GM10266 (cell line): ENCODE results near the gene COL4A2.

Source experiments
- DNase-seq: peaks from one replicate; pipeline ENCODE4 v3.0.0; 2012; ENCODE audit errors: extremely low spot score
- TF ChIP-seq, protein P1 (sequence below): IDR thresholded peaks from 2 replicates; pipeline ENCODE4 v1.5.1; 2012; ENCODE audit warnings: mild to moderate bottlenecking, low read depth; ENCODE audit not compliant: control insufficient read depth, insufficient read depth; ENCODE audit errors: missing control alignments

Gene COL4A2

GRCh38 chr13:110555601-110556223, 248.6 kb downstream of the COL4A2 start:
- DNase-seq, result no peak
- TF ChIP-seq, protein P1, sequence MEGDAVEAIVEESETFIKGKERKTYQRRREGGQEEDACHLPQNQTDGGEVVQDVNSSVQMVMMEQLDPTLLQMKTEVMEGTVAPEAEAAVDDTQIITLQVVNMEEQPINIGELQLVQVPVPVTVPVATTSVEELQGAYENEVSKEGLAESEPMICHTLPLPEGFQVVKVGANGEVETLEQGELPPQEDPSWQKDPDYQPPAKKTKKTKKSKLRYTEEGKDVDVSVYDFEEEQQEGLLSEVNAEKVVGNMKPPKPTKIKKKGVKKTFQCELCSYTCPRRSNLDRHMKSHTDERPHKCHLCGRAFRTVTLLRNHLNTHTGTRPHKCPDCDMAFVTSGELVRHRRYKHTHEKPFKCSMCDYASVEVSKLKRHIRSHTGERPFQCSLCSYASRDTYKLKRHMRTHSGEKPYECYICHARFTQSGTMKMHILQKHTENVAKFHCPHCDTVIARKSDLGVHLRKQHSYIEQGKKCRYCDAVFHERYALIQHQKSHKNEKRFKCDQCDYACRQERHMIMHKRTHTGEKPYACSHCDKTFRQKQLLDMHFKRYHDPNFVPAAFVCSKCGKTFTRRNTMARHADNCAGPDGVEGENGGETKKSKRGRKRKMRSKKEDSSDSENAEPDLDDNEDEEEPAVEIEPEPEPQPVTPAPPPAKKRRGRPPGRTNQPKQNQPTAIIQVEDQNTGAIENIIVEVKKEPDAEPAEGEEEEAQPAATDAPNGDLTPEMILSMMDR, result no peak

- DNase-seq, result no peak
- TF ChIP-seq, protein P1, result no peak
Observed at GRCh38 chr13:110556224-110556606, 249.1 kb downstream of the COL4A2 start.

- DNase-seq, result no peak
- TF ChIP-seq, protein P1, result no peak
Observed at GRCh38 chr13:110557082-110557481, 250.0 kb downstream of the COL4A2 start.

- TF ChIP-seq, protein P1, result no peak
- no peak for DNase-seq
Observed at GRCh38 chr13:110557610-110558305, 250.7 kb downstream of the COL4A2 start.

DNA sequence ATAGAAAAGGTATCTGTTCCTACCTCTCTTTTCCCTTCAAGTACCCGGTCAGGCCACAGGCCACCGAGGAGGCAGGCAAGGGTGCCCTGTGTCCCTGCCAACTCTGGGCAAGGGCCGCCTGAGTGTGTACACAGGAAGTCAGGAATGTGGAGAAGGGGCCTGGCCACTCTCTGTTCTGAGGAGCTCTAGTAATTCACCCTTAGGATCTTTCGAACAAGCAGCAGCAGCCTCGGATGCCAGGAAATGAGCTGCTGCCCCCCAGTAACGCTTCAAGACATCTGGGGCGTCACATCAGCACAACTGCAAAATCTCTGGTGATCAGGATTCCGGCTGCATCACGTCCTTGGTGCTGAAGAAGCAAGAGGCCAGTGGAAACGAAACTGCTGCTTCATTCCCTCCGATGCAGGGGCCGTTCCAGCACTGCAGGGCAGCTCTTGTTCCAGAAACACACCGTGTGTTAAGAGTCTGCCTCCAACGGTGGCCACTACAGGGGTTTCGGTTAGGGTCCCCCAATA, 252.4 kb downstream of the COL4A2 start:
- DNase-seq, result no peak
- TF ChIP-seq, protein P1, result no peak

DNA sequence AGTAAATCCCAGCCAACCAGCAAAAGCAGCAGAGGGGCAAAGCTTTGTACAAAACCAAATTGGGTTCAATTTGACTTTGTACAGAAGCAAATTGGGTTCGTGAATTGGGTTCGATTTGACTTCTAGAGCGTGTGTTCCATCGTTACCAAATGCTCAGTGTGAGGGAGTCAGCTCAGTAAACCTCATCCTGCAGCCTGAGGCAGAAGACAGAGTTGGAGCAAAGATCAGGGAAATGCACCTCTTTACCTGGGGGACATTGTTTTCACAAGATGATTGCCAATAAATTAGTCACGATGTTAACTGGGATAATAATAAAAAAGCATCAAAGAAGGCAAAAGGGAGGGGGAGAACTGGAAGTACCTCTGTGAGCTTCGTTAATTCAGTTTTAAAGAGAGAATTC, 252.9 kb downstream of the COL4A2 start:
- TF ChIP-seq, protein P1, result no peak
- no peak for DNase-seq
